BLaER1 (cell line): ENCODE results near the gene CYS1.
A peak's percentile ranks its signal among the peaks of the same experiment; 100 is the strongest.

Experiments
- H3K27ac ChIP-seq: shearing (Covaris generic); formaldehyde crosslinking; 2 replicates; pipeline ENCODE4 v1.8.1; 2022
- H3K27me3 ChIP-seq: shearing (Covaris generic); formaldehyde crosslinking; 2 replicates; pipeline ENCODE4 v1.8.1; 2022
- H3K36me3 ChIP-seq: shearing (Covaris generic); formaldehyde crosslinking; 2 replicates; pipeline ENCODE4 v1.8.1; 2022
- H3K4me1 ChIP-seq: shearing (Covaris generic); formaldehyde crosslinking; 2 replicates; pipeline ENCODE4 v1.8.1; 2022
- H3K4me2 ChIP-seq: shearing (Covaris generic); formaldehyde crosslinking; 2 replicates; pipeline ENCODE4 v1.8.1; 2022
- H3K4me3 ChIP-seq: shearing (Covaris generic); formaldehyde crosslinking; 2 replicates; pipeline ENCODE4 v1.8.1; 2022
- H3K9ac ChIP-seq: shearing (Covaris generic); formaldehyde crosslinking; 2 replicates; pipeline ENCODE4 v1.8.1; 2022
- H3K9me3 ChIP-seq: shearing (Covaris generic); formaldehyde crosslinking; 2 replicates; pipeline ENCODE4 v1.8.1; 2022
- H4K20me1 ChIP-seq: shearing (Covaris generic); formaldehyde crosslinking; 2 replicates; pipeline ENCODE4 v1.8.1; 2022
- Cebpa-rat ChIP-seq: shearing (Covaris generic); IDR thresholded peaks from 2 replicates; pipeline ENCODE4 v1.8.1; 2022

CYS1 gene

DNA sequence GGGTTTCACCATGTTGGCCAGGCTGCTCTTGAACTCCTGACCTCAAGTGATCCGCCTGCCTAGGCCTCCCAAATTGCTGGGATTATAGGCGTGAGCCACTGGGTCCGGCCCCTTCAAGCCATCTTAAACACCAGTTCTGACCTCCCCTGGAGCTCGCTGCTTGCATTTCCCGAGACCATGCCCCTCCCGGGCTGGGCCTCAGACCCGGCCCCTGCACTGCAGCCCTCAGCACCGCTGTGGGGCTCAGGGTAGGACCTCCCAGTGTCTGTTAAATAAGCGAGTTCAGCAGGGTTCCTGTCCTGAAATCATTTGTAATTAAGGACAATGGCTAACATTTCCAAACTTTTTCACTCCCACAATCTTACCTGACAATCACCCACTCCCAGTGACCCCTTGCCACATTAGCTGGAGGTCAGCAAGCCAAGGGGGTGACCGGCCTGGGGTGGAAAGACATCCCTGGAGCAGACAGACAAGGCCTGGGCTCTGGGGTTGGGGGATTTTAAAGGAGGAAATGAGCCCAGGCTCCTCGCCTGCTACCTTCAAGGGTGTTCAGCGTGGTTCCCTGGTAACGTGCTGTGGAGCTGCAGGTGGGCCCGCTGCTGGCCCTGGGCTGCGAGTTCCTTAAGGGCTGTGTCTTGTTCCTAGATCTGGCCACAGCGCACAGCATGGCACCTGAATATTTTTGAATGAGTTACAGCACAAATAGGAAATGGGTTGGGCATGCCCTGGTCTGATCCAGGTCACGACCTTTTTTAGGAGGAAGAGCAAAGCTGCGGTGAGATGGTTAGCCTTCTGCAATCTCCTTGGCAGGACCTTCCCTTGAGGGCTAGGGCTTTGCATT is 15.1 kb downstream of the CYS1 start:
- peaks cover 13% of the 10 kb centered on the region; the same call in 1 of the 2 replicates for H3K9me3 ChIP-seq
- H3K4me2 ChIP-seq: no peak overlapping the region
- H3K27ac ChIP-seq: no peak overlapping the region
- H3K4me3 ChIP-seq: no peak overlapping the region
- no peaks in the 10 kb centered on the region for H3K36me3 ChIP-seq
- H3K4me1 ChIP-seq: peaks cover 16% of the 10 kb centered on the region
- TF ChIP-seq Cebpa-rat: no peak
- H3K27me3 ChIP-seq: no peaks in the 10 kb centered on the region
- no peak overlapping the region for H3K9ac ChIP-seq
- no peaks in the 10 kb centered on the region for H4K20me1 ChIP-seq

DNA sequence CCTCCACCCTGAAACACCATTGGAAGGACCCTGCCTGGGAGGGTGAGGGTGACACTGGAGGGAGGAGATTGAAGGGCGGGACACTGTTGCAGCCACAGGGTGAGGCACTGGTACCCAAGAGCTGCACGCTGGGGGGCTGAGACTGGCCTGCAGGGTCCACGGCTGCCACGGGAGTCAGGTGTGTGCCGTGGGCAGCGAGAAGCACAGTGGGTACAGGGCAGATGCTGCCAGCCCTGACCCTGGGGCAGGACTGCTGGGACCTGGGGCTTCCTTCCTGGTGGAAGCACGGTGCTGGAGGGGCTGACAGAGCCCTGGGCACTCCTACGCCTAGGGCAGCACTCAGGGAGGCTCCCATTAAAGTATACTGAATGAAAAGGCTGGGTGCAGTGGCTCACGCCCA is 16.6 kb downstream of the CYS1 start:
- peaks cover 13% of the 10 kb centered on the region; the same call in 1 of the 2 replicates for H3K9me3 ChIP-seq
- peaks cover 16% of the 10 kb centered on the region for H3K4me1 ChIP-seq
- no peak overlapping the region for H3K27ac ChIP-seq
- no peak for TF ChIP-seq Cebpa-rat
- no peaks in the 10 kb centered on the region for H4K20me1 ChIP-seq
- no peaks in the 10 kb centered on the region for H3K36me3 ChIP-seq
- H3K4me2 ChIP-seq: no peak overlapping the region
- no peak overlapping the region for H3K9ac ChIP-seq
- no peaks in the 10 kb centered on the region for H3K27me3 ChIP-seq
- no peak overlapping the region for H3K4me3 ChIP-seq

DNA sequence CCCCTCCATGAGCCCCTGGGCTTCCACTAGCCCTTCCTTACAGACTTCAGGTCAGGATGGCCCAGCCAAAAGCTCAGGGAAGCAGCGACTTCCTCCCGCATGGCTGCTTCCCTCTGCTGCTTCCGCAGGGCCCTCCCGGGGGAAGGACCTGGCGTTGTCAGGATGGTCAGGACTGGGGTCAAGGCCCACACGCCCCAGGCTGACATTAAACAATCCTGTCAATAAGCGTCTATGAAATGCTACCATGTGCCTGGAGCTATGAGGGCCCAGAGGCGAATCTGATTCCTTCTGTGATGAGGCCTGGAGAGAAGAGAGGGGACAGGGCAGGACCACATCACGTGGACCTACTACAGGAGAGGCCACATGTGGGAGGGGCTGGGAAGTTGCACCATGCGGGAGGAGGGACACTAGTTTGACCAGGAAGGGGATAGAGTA is 17.3 kb downstream of the CYS1 start:
- no peaks in the 10 kb centered on the region for H3K36me3 ChIP-seq
- peaks cover 16% of the 10 kb centered on the region for H3K4me1 ChIP-seq
- H4K20me1 ChIP-seq: no peaks in the 10 kb centered on the region
- no peak overlapping the region for H3K4me3 ChIP-seq
- no peak for TF ChIP-seq Cebpa-rat
- peaks cover 8% of the 10 kb centered on the region; the same call in 1 of the 2 replicates for H3K9me3 ChIP-seq
- no peak overlapping the region for H3K4me2 ChIP-seq
- no peak overlapping the region for H3K9ac ChIP-seq
- no peak overlapping the region for H3K27ac ChIP-seq
- no peaks in the 10 kb centered on the region for H3K27me3 ChIP-seq

DNA sequence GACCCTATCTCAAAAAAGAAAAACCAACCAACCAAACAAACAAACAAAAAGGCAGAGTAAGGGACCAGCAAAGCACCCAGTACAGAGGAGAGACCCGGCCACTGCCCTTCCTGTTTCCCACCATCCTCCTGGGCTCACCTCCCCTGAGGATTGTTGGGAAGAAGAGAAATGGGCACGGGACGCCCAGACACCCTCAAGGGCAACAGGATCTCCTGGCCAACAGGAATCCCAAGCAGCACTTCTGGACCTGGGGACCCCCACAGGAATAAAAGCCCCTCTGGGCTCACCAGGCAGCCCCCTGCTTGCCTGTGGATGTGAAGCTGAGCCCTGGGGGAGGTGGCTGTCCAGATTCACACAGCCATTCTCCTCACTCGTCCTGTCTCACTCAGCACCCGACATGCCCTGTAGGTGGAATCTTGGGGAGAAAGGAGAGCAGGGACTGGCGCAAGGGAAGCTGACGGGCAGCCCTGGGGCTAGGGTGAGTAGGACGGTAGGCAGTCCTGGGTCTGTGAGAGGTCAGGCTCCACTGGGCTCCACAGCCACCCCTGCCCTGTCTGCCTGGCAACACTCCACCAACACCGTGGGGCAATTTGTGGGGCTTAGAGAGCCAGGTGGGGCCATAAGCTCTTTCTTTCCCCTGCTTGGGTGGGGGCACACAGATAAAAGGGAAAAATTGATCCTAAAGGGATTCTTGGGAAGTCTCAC is 18.8 kb downstream of the CYS1 start:
- no peaks in the 10 kb centered on the region for H3K36me3 ChIP-seq
- no peak overlapping the region for H3K4me3 ChIP-seq
- no peaks in the 10 kb centered on the region for H3K27me3 ChIP-seq
- no peaks in the 10 kb centered on the region for H4K20me1 ChIP-seq
- no peak overlapping the region for H3K9ac ChIP-seq
- H3K9me3 ChIP-seq: no peaks in the 10 kb centered on the region
- 0 out of 2 replicates have a peak overlapping the region, but pooled peaks have one; percentile 5 for H3K4me2 ChIP-seq
- peaks cover 32% of the 10 kb centered on the region for H3K4me1 ChIP-seq
- TF ChIP-seq Cebpa-rat: no peak
- no peak overlapping the region for H3K27ac ChIP-seq

DNA sequence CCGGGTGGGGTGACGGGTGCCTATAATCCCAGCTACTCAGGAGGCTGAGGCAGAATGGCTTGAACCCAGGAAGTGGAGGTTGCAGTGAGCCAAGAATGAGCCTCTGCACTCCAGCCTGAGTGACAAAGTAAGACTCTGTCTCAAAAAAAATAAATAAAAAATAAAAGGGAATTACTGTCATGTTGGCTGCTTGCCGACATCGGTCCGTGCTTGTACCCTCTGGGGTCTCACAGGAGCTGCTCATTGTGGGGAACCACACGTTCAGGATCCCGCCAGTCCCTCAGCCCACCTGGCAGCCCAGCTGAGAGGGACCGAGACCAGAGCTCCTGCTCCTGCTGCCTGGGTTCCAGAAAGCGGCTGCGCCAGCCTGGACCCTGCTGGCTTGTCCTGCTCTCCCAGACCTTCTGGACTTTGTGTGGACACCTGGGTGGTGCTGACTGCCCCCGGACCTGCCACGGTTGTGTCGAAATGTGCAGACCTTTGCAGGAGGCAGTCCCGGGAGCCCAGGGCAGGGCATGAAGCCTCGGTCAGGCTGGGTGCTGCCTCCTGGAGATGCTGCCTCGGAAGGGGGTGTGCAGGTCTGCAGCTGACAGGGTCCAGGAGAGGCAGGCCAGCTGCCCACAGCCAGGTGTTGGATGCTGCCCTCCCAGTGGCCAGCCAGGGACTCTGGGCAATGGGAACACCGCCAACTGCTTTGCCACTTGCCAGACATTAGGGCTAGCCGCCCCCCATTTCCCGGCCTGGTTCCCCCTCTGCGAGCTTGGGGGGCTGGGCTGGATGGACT is 20.5 kb downstream of the CYS1 start:
- H3K4me2 ChIP-seq: no peak overlapping the region
- no peaks in the 10 kb centered on the region for H3K9me3 ChIP-seq
- no peak overlapping the region for H3K9ac ChIP-seq
- TF ChIP-seq Cebpa-rat: no peak
- peaks cover 33% of the 10 kb centered on the region for H3K4me1 ChIP-seq
- H3K27me3 ChIP-seq: no peaks in the 10 kb centered on the region
- peaks cover 6% of the 10 kb centered on the region; the same call in 1 of the 2 replicates for H4K20me1 ChIP-seq
- H3K27ac ChIP-seq: no peak overlapping the region
- no peak overlapping the region for H3K4me3 ChIP-seq
- peaks cover 11% of the 10 kb centered on the region for H3K36me3 ChIP-seq

DNA sequence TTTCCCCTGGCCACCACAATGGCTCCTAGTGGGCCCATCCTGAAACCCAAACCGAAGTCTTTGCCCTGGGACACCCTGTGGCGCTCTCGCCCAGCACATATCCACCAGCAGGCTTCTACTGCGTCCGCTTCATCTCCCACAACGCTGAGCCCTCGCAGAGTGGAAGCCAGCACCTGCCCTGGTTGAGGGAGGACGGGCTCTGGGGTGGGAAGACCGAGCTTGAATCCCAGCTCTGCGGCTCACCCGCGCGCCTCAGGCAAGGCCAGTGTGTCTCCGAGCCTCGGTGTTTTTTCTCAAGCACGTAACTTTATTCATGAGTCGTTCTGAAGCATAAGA is 21.2 kb downstream of the CYS1 start:
- Histone ChIP-seq H3K4me1 (peaks cover 37% of the 10 kb centered on the region), H3K9ac (no peak overlapping the region)
- TF ChIP-seq Cebpa-rat: no peak

DNA sequence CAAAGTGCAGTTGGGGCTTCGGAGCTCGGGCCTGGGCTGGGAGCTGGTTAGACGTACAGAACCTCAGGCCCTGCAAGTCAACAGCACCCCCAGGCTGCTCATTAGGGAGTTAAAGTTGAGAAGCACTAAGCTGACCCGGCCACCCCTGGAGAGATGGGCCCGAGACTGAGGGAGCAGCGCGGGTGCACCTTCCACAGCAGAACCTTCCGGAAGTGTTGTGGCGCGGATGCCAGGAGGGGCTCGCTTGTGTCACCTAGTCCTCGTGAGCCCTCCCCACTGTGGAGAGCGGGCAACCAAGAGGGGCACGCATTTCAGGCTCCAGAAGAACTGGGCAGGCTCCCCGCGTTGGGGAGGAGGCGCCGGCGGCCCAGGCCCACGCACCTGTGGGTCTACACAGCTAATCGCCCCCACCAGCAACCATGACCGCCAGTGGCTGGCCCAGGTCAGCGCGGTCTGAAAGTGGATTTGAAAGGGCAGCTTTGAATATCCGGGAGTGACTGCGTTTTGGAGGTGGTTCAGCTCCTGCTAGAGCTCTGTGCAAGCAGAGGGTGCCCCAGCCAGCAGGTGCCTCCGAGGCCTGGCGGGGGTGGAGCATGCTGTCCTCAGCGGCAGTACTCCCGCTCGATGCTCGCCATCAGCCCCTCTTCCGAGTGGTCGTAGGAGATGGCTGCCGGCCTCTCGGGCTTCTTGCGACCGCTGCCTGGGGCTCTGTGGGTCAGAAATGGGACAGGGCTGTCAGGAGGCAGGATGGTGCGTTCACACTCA is 21.8 kb downstream of the CYS1 start:
- peaks cover 43% of the 10 kb centered on the region for H3K4me1 ChIP-seq
- TF ChIP-seq Cebpa-rat: no peak
- H3K9ac ChIP-seq: no peak overlapping the region
- H3K27me3 ChIP-seq: no peaks in the 10 kb centered on the region
- no peaks in the 10 kb centered on the region for H3K9me3 ChIP-seq
- H3K27ac ChIP-seq: no peak overlapping the region
- H4K20me1 ChIP-seq: peaks cover 19% of the 10 kb centered on the region
- H3K36me3 ChIP-seq: peaks cover 25% of the 10 kb centered on the region
- H3K4me2 ChIP-seq: no peak overlapping the region
- H3K4me3 ChIP-seq: no peak overlapping the region

More for the DNA sequence above, 21.2 kb downstream of the CYS1 start:
- peaks cover 19% of the 10 kb centered on the region for H3K36me3 ChIP-seq
- H3K27me3 ChIP-seq: no peaks in the 10 kb centered on the region
- no peaks in the 10 kb centered on the region for H3K9me3 ChIP-seq
- no peak overlapping the region for H3K27ac ChIP-seq
- H3K4me3 ChIP-seq: no peak overlapping the region
- no peak overlapping the region for H3K4me2 ChIP-seq
- H4K20me1 ChIP-seq: peaks cover 14% of the 10 kb centered on the region

DNA sequence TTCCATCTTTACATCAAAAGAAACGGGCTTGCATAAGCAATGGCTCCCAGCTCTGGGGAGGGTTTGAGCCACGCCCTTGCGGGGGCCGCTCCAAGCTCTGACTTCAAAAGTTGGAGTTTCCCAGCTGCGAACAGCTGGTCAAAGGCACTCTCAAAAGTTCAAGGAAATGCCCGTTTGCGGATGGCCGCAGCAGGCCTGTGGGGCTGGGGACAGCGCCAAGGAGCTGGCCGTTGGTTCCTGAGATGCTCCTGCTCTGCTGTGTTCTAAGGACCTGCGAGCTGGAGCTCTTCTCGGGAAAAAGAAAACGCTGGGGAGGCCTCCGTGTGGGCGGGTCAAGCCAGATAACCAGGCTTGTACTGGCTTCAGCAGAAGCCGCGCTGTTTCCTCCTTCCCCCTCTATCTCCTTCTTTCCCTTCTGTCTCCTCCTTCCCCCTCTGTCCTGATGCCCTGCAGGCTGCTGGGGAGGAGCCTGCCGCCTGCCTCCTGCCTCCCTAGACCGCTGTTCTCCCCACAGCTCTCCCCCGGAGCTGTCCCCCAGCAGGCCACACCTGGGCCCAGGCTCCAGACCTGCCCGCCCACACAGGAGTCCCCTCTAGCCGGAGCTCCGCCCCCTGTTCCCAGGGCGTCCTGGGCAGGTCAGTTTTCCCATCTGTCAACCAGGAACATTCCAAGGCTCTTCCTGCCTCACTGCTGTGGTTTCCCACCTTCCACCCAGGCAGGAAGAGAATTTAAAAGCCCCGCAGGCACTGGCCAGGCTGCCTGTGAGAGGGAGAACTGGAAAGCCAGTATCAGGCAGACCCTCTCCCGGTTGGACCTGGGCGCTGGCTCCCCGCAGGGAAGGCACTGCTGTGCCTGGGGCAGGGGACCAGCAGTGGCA is 22.7 kb downstream of the CYS1 start:
- Histone ChIP-seq H3K9me3 (no peaks in the 10 kb centered on the region), H3K27ac (no peak overlapping the region), H3K9ac (no peak overlapping the region), H3K4me1 (peaks cover 53% of the 10 kb centered on the region), H4K20me1 (peaks cover 29% of the 10 kb centered on the region), H3K4me2 (peak overlapping the region; percentile 78), H3K4me3 (peak overlapping the region; percentile 38; the same call in 1 of the 2 replicates), H3K27me3 (no peaks in the 10 kb centered on the region), H3K36me3 (peaks cover 31% of the 10 kb centered on the region)
- TF ChIP-seq Cebpa-rat: no peak
